ENCODE results near the gene SLC39A11.

DNA sequence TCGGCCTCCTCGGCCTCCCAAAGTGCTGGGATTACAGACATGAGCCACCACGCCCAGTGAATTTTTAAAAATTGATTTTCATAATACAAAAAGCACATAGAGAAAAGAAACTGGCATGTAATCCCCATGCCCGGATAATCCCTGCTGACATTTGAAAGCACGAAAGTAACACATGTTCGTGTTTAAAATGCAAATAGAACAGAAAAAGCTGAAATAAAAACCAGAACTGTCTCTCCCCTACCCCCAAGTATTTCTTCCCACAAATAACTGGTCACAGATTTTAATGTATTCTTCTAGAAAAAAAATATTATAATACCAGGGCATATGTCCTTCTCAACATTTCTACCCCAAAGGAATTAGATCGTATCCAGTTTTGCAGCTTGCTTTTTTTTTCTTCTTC, 222.9 kb downstream of the SLC39A11 start:
- TF ChIP-seq TEAD4 (IDR thresholded peaks at IDR 0.05) (no peak), EP300 (IDR thresholded peaks at IDR 0.05; ENCODE audit: borderline replicate concordance) (no peak), YY1 (IDR thresholded peaks at IDR 0.05; ENCODE audit: low read depth) (no peak), CREB1 (IDR thresholded peaks at IDR 0.05; ENCODE audit: low read depth) (no peak)
